ENCODE results near the gene CEL. TPM values are rescaled to one million over a fixed set of nuclear protein-coding genes. Genes with fewer than 3 reads are reported as not detected.

Gene CEL
- total RNA-seq, 4 donors from 2014 or later = 0.75 TPM; not detected in 3

- no peak for TF ChIP-seq CTCF (IDR thresholded peaks at IDR 0.05; ENCODE audit: low read depth)
Observed at GRCh38 chr9:133030317-133031129, 31.3 kb upstream of the CEL start, which contains the start of gene GTF3C5. Gene GTF3C5, plus strand, starts transcription at chr9:133030997. Its CDS starts 15 bp downstream, at chr9:133031012.

GRCh38 chr9:133031130-133031422, 30.7 kb upstream of the CEL start:
- TF ChIP-seq CTCF (IDR thresholded peaks at IDR 0.05; ENCODE audit: low read depth) = no peak

DNA sequence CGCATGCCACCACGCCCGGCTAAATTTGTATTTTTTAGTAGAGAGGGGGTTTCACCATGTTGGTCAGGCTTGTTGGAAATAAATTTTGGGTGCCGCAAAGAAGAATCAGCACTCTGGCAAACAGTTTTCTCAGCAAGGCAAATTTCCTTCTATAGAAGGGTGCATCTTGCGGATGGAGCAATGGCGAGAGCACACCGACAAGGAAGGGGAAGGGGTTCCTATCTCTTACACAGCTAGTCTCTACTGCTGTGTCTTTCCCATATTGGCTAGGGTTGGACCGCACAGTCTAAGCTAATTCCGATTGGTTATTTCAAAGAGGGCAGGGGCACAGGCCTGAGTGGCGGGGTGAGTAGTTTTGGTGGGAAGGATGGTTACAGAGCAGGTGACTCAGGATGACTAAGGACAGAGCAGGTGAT, 30.3 kb upstream of the CEL start:
- TF ChIP-seq CTCF (IDR thresholded peaks at IDR 0.05; ENCODE audit: low read depth) = no peak

GRCh38 chr9:133032171-133032570, 29.6 kb upstream of the CEL start:
- no peak for TF ChIP-seq CTCF (IDR thresholded peaks at IDR 0.05; ENCODE audit: low read depth)

- TF ChIP-seq CTCF (IDR thresholded peaks at IDR 0.05; ENCODE audit: low read depth) = no peak
Observed at GRCh38 chr9:133035669-133036068, 26.1 kb upstream of the CEL start.

DNA sequence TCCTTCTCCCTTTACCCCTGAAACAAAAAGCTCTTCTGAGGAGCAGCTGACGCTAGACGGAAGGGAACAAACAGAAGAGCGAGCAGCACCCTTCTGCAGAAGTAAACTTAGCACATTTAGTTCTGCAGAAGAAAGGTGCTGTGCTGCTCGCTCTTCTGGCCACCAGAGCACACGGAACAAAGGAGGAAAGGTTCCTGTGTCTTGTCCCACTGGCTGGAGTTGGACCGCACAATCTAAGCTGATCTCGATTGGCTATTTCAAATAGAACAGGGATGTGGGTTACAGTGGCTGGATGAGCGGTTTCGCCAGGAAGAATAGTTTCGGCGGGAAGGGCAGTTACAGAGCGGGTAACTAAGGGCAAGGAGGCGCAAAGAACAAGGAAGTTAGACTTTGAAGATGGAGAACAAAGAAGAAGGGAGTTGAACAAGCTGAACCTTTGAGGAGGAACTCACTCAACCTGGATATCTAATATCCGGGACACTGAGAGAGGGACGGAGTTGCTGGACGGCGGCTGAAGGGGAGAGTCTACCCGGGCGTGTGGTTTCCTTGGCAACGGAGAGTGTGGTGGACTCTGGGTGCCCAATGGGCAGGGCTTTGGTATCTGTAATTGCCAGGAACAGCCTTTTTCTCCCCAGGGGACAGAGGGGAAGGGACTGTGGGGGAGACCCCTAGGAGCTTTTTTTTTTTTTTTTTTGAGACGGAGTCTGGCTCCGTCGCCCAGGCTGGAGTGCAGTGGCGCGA, 23.8 kb upstream of the CEL start:
- TF ChIP-seq CTCF (IDR thresholded peaks at IDR 0.05; ENCODE audit: low read depth) = no peak

DNA sequence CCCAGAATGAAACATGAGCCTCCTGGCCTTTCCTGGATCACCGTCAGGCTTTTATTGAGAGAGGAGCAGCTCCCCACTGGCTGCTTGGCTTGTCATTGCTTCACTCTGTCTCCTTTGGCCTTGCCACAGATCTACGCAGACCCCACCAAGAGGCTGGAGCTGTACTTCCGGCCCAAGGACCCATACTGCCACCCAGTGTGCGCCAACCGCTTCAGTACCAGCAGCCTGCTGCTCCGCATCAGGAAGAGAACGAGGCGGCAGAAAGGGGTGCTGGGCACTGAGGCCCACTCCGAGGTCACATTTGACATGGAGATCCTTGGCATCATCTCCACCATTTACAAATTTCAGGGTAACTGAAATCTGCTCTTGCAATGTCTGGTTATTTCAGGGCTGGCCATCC, 19.8 kb upstream of the CEL start:
- no peak for TF ChIP-seq CTCF (IDR thresholded peaks at IDR 0.05; ENCODE audit: low read depth)
